ENCODE data around the gene VSIR. TPM values are rescaled to one million over a fixed set of nuclear protein-coding genes. Genes with fewer than 3 reads are reported as not detected.
A peak's percentile ranks its signal among the peaks of the same experiment; 100 is the strongest.

Gene VSIR
- total RNA-seq (61.2 and 63.3 TPM in 2 replicates), polyA plus RNA-seq (35.9 and 40.5 TPM in 2 replicates), polyA minus RNA-seq (53.1 and 72.6 TPM in 2 replicates)
- 37.0 TPM for total RNA-seq (2013)

DNA sequence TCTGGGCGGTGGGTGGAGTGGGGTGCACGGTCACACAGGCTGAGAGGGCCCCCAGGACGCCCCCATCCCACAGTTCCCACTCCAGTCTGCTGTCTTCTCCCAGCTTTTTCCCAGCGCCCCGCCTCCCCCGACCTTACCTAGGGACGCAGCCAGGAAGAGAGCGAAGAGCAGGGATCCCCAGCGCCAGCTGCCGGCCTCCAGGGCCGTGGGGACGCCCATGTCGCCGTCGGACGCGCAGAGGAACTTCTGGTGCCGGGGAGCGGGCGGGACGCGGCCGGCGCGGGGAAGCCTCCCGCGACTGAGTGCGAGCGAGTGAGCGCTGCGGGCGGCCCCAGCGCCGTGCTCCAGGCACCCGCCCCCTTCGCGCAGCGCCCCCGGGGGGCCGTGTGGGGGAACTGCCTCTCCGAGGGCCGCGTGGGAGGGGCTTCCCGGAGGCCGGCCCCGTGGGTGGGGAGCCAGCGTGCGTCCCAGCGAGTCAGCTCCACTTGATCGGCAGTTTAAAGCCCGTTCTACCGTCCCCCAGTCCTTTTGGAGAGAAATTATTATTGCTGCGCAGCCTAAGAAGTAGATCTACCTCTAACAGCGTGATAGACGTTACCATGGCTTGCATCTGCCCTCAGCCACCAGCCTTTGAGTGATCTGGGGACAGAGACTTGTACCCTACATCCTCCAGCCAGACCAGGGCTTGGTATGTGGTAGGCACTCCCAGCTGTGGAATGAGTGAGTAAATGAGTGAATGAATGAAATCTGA, at the start of gene VSIR:
TSS of gene VSIR (minus strand) at position 300 of the 751 bp plus-strand sequence. CDS start at position 219, 81 bp downstream.
- TF ChIP-seq EZH2 (IDR thresholded peaks at IDR 0.05; ENCODE audit: borderline replicate concordance, insufficient read depth, low read depth, low read length, poor library complexity, severe bottlenecking): no peak
- TF ChIP-seq, protein P1, sequence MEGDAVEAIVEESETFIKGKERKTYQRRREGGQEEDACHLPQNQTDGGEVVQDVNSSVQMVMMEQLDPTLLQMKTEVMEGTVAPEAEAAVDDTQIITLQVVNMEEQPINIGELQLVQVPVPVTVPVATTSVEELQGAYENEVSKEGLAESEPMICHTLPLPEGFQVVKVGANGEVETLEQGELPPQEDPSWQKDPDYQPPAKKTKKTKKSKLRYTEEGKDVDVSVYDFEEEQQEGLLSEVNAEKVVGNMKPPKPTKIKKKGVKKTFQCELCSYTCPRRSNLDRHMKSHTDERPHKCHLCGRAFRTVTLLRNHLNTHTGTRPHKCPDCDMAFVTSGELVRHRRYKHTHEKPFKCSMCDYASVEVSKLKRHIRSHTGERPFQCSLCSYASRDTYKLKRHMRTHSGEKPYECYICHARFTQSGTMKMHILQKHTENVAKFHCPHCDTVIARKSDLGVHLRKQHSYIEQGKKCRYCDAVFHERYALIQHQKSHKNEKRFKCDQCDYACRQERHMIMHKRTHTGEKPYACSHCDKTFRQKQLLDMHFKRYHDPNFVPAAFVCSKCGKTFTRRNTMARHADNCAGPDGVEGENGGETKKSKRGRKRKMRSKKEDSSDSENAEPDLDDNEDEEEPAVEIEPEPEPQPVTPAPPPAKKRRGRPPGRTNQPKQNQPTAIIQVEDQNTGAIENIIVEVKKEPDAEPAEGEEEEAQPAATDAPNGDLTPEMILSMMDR (IDR thresholded peaks at IDR 0.05): peak; percentile 93
- ChIA-PET POLR2A (interaction anchor here (0.6 to 3.0 kb wide), 15 partner anchors 10 to 479 kb away, joined by 3 to 12 read pairs (median 3); partner anchors contain the start of genes ANAPC16 and ASCC1), CTCF (interaction anchor here (0.6 to 4.8 kb wide), 37 partner anchors 9 to 457 kb away, joined by 3 to 36 read pairs (median 4); partner anchors contain the start of gene SLC29A3)
- Mint-ChIP-seq H3K9me3 (ENCODE audit: insufficient read depth) (no peaks in the 10 kb centered on the region), H3K4me3 (peak within 1 kb of the TSS; percentile 94), H3K27me3 (no peaks in the 10 kb centered on the region), H3K4me1 (peaks cover 86% of the 10 kb centered on the region), H3K27ac (peak within 1 kb of the TSS; percentile 92)
- Histone ChIP-seq H3K27ac (ENCODE audit: low read length in 2 of 2) (peak within 1 kb of the TSS; percentile 88 to 95), H4K20me1 (ENCODE audit: control insufficient read depth, insufficient read depth, low read length, poor library complexity, severe bottlenecking) (no peaks in the 10 kb centered on the region), H3K9ac (ENCODE audit: low read length) (peak within 1 kb of the TSS; percentile 94), H3K9me3 (ENCODE audit: control extremely low read depth in 1 of 3, control insufficient read depth in 2 of 3, insufficient read depth in 1 of 3, low read length in 2 of 3) (no peaks in the 10 kb centered on the region), H3K4me1 (ENCODE audit: control insufficient read depth in 2 of 2, insufficient read depth in 2 of 2, low read length in 2 of 2) (peaks cover 78 to 90% of the 10 kb centered on the region in 2 donors), H3K4me2 (replicated peaks; ENCODE audit: low read depth, low read length, poor library complexity, severe bottlenecking) (peak within 1 kb of the TSS; percentile 83), H2AFZ (ENCODE audit: insufficient read depth, low read depth, low read length, poor library complexity, severe bottlenecking) (peak within 1 kb of the TSS; percentile 81), H3K4me3 (ENCODE audit: control extremely low read depth in 1 of 5, extremely low read depth in 1 of 5, insufficient read depth in 1 of 5, low read depth in 2 of 5, low read length in 4 of 5) (peak within 1 kb of the TSS; percentile 82 to 97 (median 90)), H3K36me3 (replicated peaks in 1 of 2; ENCODE audit: control extremely low read depth in 1 of 2, control insufficient read depth in 1 of 2, extremely low read depth in 1 of 2, insufficient read depth in 2 of 2, low read length in 1 of 2) (peaks cover 0 to 7% of the 10 kb centered on the region in 2 experiments), H3K27me3 (replicated peaks in 1 of 4; ENCODE audit: control extremely low read depth in 1 of 4, control insufficient read depth in 3 of 4, insufficient read depth in 4 of 4, low read length in 3 of 4) (no peaks in the 10 kb centered on the region), H3K79me2 (ENCODE audit: control insufficient read depth, insufficient read depth, low read length) (peaks cover 82% of the 10 kb centered on the region)
- under 1% methylated on average over 47 of the region's 55 CpGs for WGBS (ENCODE audit: insufficient coverage)
- ATAC-seq (ENCODE audit: low read depth): peak; percentile 81
- peak; percentile 95 for DNase-seq
- intact Hi-C loops (cut with micrococcal nuclease): loop anchor here (1.0 to 5.0 kb wide), 6 partner anchors 25 to 454 kb away; partner anchors contain the start of genes PSAP and SLC29A3
